Mammary epithelial cell (primary cell): Measurements from ENCODE around the gene SIAH3.

Source experiments
- EZH2 ChIP-seq: IDR thresholded peaks from 2 replicates; pipeline ENCODE4 v1.6.1; 2012; ENCODE audit warnings: low read length, inconsistent platforms, borderline replicate concordance
- TF ChIP-seq, protein P1 (sequence below), 2 donors: IDR thresholded peaks in 1 of 2; conservative IDR thresholded peaks in 1 of 2; 2 replicates each; pipeline ENCODE4 v1.5.1; 2011 to 2012; ENCODE audit warnings: inconsistent platforms in 2 of 2, low read length in 2 of 2, mild to moderate bottlenecking in 2 of 2, control low read depth in 1 of 2, low read depth in 1 of 2; ENCODE audit not compliant: insufficient read depth in 1 of 2; ENCODE audit errors: extremely low read depth in 1 of 2

DNA sequence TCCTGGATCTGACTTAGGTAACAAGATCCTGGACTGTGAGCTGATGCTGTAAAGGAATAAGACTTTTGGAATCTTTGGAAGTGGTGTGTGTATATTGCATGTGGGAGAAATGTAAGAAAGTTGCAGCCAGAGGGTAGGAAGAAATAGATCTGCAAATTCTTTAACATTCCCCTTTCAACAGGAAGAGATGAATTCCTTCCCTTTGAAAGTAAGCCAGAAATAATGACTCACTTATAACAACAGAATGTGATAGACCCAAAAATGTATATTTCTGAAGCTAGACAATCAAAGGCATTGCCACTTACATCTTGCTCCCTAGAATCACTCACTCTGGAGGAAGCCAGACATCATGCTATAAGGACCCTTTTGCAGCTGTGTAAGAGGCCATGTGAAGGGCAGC lies 9.8 kb upstream of the SIAH3 start:
- TF ChIP-seq, protein P1, sequence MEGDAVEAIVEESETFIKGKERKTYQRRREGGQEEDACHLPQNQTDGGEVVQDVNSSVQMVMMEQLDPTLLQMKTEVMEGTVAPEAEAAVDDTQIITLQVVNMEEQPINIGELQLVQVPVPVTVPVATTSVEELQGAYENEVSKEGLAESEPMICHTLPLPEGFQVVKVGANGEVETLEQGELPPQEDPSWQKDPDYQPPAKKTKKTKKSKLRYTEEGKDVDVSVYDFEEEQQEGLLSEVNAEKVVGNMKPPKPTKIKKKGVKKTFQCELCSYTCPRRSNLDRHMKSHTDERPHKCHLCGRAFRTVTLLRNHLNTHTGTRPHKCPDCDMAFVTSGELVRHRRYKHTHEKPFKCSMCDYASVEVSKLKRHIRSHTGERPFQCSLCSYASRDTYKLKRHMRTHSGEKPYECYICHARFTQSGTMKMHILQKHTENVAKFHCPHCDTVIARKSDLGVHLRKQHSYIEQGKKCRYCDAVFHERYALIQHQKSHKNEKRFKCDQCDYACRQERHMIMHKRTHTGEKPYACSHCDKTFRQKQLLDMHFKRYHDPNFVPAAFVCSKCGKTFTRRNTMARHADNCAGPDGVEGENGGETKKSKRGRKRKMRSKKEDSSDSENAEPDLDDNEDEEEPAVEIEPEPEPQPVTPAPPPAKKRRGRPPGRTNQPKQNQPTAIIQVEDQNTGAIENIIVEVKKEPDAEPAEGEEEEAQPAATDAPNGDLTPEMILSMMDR (conservative IDR thresholded peaks at IDR 0.05 in 1 of 2, IDR thresholded peaks at IDR 0.05 in 1 of 2; ENCODE audit: extremely low read depth in 1 of 2, insufficient read depth in 1 of 2, low read depth in 1 of 2, low read length in 2 of 2): no peak
- no peak for TF ChIP-seq EZH2
